H1 (cell line): ENCODE data around the gene CDK16. TPM values are rescaled to one million over a fixed set of nuclear protein-coding genes. Genes with fewer than 3 reads are reported as not detected.

Experiments
- CTCF ChIA-PET: fragments of 300-600 bp; sonication (Branson Sonifier 250); formaldehyde crosslinking; loops from one replicate; lab custom pipeline; 2021; ENCODE audit not compliant: partially characterized antibody; lab: Charles Lee
- POLR2A ChIA-PET: fragments of 300-600 bp; sonication (Branson Sonifier 250); formaldehyde crosslinking; loops from one replicate; lab custom pipeline; 2021; ENCODE audit warnings: inconsistent platforms; ENCODE audit not compliant: partially characterized antibody; lab: Charles Lee
- DNase-seq, 2 experiments: peaks; one replicate each; pipeline versions ENCODE4 v3.0.0 to v3.0.0-alpha.2; 2010 to 2022; ENCODE audit warnings: low spot score in 2 of 2, low read depth in 1 of 2, mixed read lengths in 1 of 2
- FAIRE-seq: peaks from 2 replicates; lab custom pipeline; 2011; peaks lifted over from hg19 to GRCh38; lab: Jason Lieb, UNC
- H2AFZ ChIP-seq: 2 replicates; pipeline ENCODE4 v1.8.1; 2012; ENCODE audit warnings: low read length, inconsistent platforms
- H2AK5ac ChIP-seq: 2 replicates; pipeline ENCODE4 v1.6.1; 2013; ENCODE audit warnings: low read depth, low read length
- H2BK120ac ChIP-seq: replicated peaks from 2 replicates; pipeline ENCODE3; 2013; ENCODE audit warnings: low read depth, low read length, inconsistent platforms
- H2BK12ac ChIP-seq: 2 replicates; pipeline ENCODE4 v1.6.1; 2013; ENCODE audit warnings: low read depth, low read length
- H2BK15ac ChIP-seq: 2 replicates; pipeline ENCODE4 v1.6.1; 2013; ENCODE audit warnings: low read length
- H2BK20ac ChIP-seq: 2 replicates; pipeline ENCODE4 v1.6.1; 2013; ENCODE audit warnings: low read length
- H2BK5ac ChIP-seq: 2 replicates; pipeline ENCODE4 v1.6.1; 2013; ENCODE audit warnings: low read depth, low read length
- H3K14ac ChIP-seq: 2 replicates; pipeline ENCODE4 v1.6.1; 2013; ENCODE audit warnings: inconsistent platforms; ENCODE audit not compliant: insufficient read length
- H3K18ac ChIP-seq: 2 replicates; pipeline ENCODE4 v1.6.1; 2013; ENCODE audit warnings: low read length; ENCODE audit errors: extremely low read depth
- H3K23ac ChIP-seq: 2 replicates; pipeline ENCODE4 v1.6.1; 2013; ENCODE audit warnings: inconsistent platforms; ENCODE audit not compliant: insufficient read length
- H3K23me2 ChIP-seq: 2 replicates; pipeline ENCODE4 v1.6.1; 2013; ENCODE audit warnings: low read depth, low read length
- H3K27ac ChIP-seq: 2 replicates; pipeline ENCODE4 v1.6.1; 2011; ENCODE audit warnings: low read depth, low read length, inconsistent platforms
- H3K27me3 ChIP-seq, 4 experiments: replicated peaks in 1 of 4; 1 replicate in 1 of 4; 2 replicates in 3 of 4; pipeline versions ENCODE4 v1.6.1 to v1.8.1; 2011 to 2013; ENCODE audit warnings: low read length in 3 of 4, mild to moderate bottlenecking in 3 of 4, inconsistent platforms in 2 of 4, mixed read lengths in 2 of 4, moderate library complexity in 1 of 4; ENCODE audit not compliant: control insufficient read depth in 3 of 4, insufficient read depth in 3 of 4; ENCODE audit errors: extremely low read depth in 1 of 4
- H3K36me3 ChIP-seq, 4 experiments: 2 replicates each; pipeline versions ENCODE4 v1.6.1 to v1.8.1; 2011 to 2013; ENCODE audit warnings: mild to moderate bottlenecking in 4 of 4, low read length in 3 of 4, moderate library complexity in 2 of 4, control low read depth in 1 of 4, inconsistent platforms in 1 of 4; ENCODE audit not compliant: insufficient read depth in 4 of 4, control insufficient read depth in 2 of 4
- H3K4ac ChIP-seq: replicated peaks from 2 replicates; pipeline ENCODE3; 2013; ENCODE audit warnings: low read length, low read depth, mixed read lengths, inconsistent platforms; ENCODE audit not compliant: insufficient read length
- H3K4me1 ChIP-seq, 4 experiments: replicated peaks in 1 of 4; 1 replicate in 1 of 4; 2 replicates in 3 of 4; pipeline versions ENCODE4 v1.6.1 to v1.8.1; 2011 to 2013; ENCODE audit warnings: low read length in 3 of 4, inconsistent platforms in 2 of 4, mixed read lengths in 1 of 4; ENCODE audit not compliant: insufficient read depth in 4 of 4, control insufficient read depth in 3 of 4
- H3K4me2 ChIP-seq, 2 experiments: 2 replicates each; pipeline versions ENCODE4 v1.6.1 to v1.8.1; 2011 to 2013; ENCODE audit warnings: low read depth in 2 of 2, low read length in 2 of 2, control low read depth in 1 of 2, inconsistent platforms in 1 of 2, mild to moderate bottlenecking in 1 of 2; ENCODE audit not compliant: insufficient read depth in 1 of 2
- H3K4me3 ChIP-seq, 4 experiments: fragments of 200-600, 300-600 bp in 1 of 4; sonication (generic), shearing (Covaris generic), sonication (Bioruptor Twin) in 1 of 4; 2 replicates each; pipeline versions ENCODE4 v1.5.1 to v1.8.1; 2011 to 2016; ENCODE audit warnings: low read length in 4 of 4, low read depth in 3 of 4, control low read depth in 2 of 4, inconsistent platforms in 2 of 4, mild to moderate bottlenecking in 2 of 4, mixed read lengths in 1 of 4, moderate library complexity in 1 of 4; ENCODE audit not compliant: insufficient read depth in 2 of 4; ENCODE audit errors: extremely low read depth in 1 of 4
- H3K56ac ChIP-seq: replicated peaks from 2 replicates; pipeline ENCODE3; 2013; ENCODE audit warnings: low read depth, mild to moderate bottlenecking, mixed read lengths, low read length, inconsistent platforms; ENCODE audit not compliant: insufficient read length
- H3K79me1 ChIP-seq: 2 replicates; pipeline ENCODE4 v1.6.1; 2013; ENCODE audit warnings: low read depth, low read length, control low read depth
- H3K79me2 ChIP-seq, 2 experiments: 2 replicates each; pipeline versions ENCODE4 v1.6.1 to v1.8.1; 2012 to 2013; ENCODE audit warnings: low read length in 2 of 2, mild to moderate bottlenecking in 2 of 2, inconsistent platforms in 1 of 2; ENCODE audit not compliant: insufficient read depth in 2 of 2, control insufficient read depth in 1 of 2
- H3K9ac ChIP-seq, 4 experiments: replicated peaks in 1 of 4; 1 replicate in 1 of 4; 2 replicates in 3 of 4; pipeline versions ENCODE4 v1.6.1 to v1.8.1; 2011 to 2013; ENCODE audit warnings: low read depth in 3 of 4, low read length in 3 of 4, control low read depth in 2 of 4, mild to moderate bottlenecking in 2 of 4, moderate library complexity in 2 of 4, inconsistent platforms in 1 of 4; ENCODE audit errors: extremely low read depth in 1 of 4
- H3K9me3 ChIP-seq, 2 experiments: 2 replicates each; pipeline versions ENCODE4 v1.6.1 to v1.8.1; 2012 to 2013; ENCODE audit warnings: mild to moderate bottlenecking in 2 of 2, moderate library complexity in 2 of 2, control low read depth in 1 of 2, inconsistent platforms in 1 of 2, low read depth in 1 of 2, low read length in 1 of 2, mixed read lengths in 1 of 2; ENCODE audit not compliant: insufficient read depth in 2 of 2
- H4K20me1 ChIP-seq, 2 experiments: replicated peaks in 1 of 2; 2 replicates each; pipeline versions ENCODE3 to v1.8.1; 2011 to 2013; ENCODE audit warnings: inconsistent platforms in 2 of 2, low read length in 2 of 2, mild to moderate bottlenecking in 1 of 2; ENCODE audit not compliant: insufficient read depth in 2 of 2, control insufficient read depth in 1 of 2
- H4K5ac ChIP-seq: 2 replicates; pipeline ENCODE4 v1.6.1; 2013; ENCODE audit warnings: low read length, low read depth, mixed read lengths, inconsistent platforms; ENCODE audit not compliant: insufficient read length
- H4K8ac ChIP-seq: 2 replicates; pipeline ENCODE4 v1.8.0; 2013; ENCODE audit warnings: mild to moderate bottlenecking, moderate library complexity, low read length, inconsistent platforms; ENCODE audit not compliant: insufficient read depth; ENCODE audit errors: extremely low read depth
- H4K91ac ChIP-seq: replicated peaks from 2 replicates; pipeline ENCODE3; 2013; ENCODE audit warnings: low read length, mixed read lengths, inconsistent platforms; ENCODE audit not compliant: insufficient read length
- SP1 ChIP-seq: IDR thresholded peaks from 2 replicates; pipeline ENCODE4 v1.6.1; 2011; ENCODE audit warnings: low read depth, low read length
- WGBS, 2 experiments: shearing (Covaris generic) in 1 of 2; methylation state at CpG; one replicate each; pipeline versions ENCODE4 v1.1.6 to v1.1.7; 2013 to 2015; ENCODE audit warnings: low lambda C conversion rate in 2 of 2, mixed read lengths in 2 of 2, inconsistent platforms in 1 of 2, low coverage in 1 of 2, missing lambda C conversion rate in 1 of 2; ENCODE audit not compliant: insufficient replicate concordance in 2 of 2, insufficient coverage in 1 of 2, insufficient read length in 1 of 2; ENCODE audit errors: extremely low coverage in 1 of 2, missing lambda C conversion rate in 1 of 2; 5-methylcytosine and 5-hydroxymethylcytosine counted together
- polyA plus RNA-seq, 7 experiments: library from polyadenylated mRNA; depleted of rRNA in 3 of 7; stranded (reverse) in 5 of 7; unstranded in 2 of 7; fragments of >200 nt in 5 of 7; fragments of 200-250 nt in 2 of 7; gene quantifications; 1 replicate in 5 of 7; 2 replicates in 1 of 7; 4 replicates in 1 of 7; pipeline versions ENCODE4 v1.2.1 to v1.2.3, GENCODE V29; 2011 to 2013; ENCODE audit warnings: missing spikeins in 2 of 7, mixed read lengths in 2 of 7
- total RNA-seq: library from RNA; stranded (reverse); fragmentation: NEBNext Ultra II Directional; extraction: Animal tissue kit (Norgen Biotek cat#: 25700); gene quantifications from 2 replicates; pipeline ENCODE4 v1.2.1, GENCODE V29; 2021

CDK16 gene
- total and polyA plus RNA-seq, 2 of the 8 experiments (the other 6 are each of a cell fraction or from before 2014, with no cell fraction given): 124 to 204 TPM

GRCh38 chrX:47226531-47227333, 8.3 kb downstream of the CDK16 start:
- DNase-seq (no peak), FAIRE-seq (no peak)
- peaks cover 9 to 61% (median 38%) of the 10 kb centered on the region in 4 experiments; a peak in 7 of 8 replicates for H3K36me3 ChIP-seq
- no peak overlapping the region for H2AFZ ChIP-seq
- H2BK15ac ChIP-seq: no peak overlapping the region
- no peak overlapping the region for H2BK5ac ChIP-seq
- no peak overlapping the region for H4K5ac ChIP-seq
- no peak overlapping the region for H3K9ac ChIP-seq
- no peak overlapping the region for H3K4me3 ChIP-seq
- no peak overlapping the region for H2BK120ac ChIP-seq
- H3K18ac ChIP-seq: no peak overlapping the region
- 87% methylated on average over 16 of the region's 19 CpGs; no CpG with 5 or more reads in 1 of the 2 experiments for WGBS, 2 experiments
- no peak for TF ChIP-seq SP1
- no peaks in the 10 kb centered on the region for H3K4me1 ChIP-seq
- H3K23ac ChIP-seq: no peak overlapping the region
- no peak overlapping the region for H4K91ac ChIP-seq
- no peaks in the 10 kb centered on the region for H3K23me2 ChIP-seq
- no peaks in the 10 kb centered on the region; the same call in 1 of the 2 replicates for H3K79me1 ChIP-seq
- H3K79me2 ChIP-seq: peaks cover 0 to 6% of the 10 kb centered on the region in 2 experiments; a peak in 1 of 4 replicates
- H4K20me1 ChIP-seq: peaks cover 0 to 10% of the 10 kb centered on the region in 2 experiments
- H3K27ac ChIP-seq: no peak overlapping the region
- no peak overlapping the region for H3K14ac ChIP-seq
- H2BK20ac ChIP-seq: no peak overlapping the region
- H3K9me3 ChIP-seq: no peaks in the 10 kb centered on the region
- H2AK5ac ChIP-seq: no peak overlapping the region
- no peak overlapping the region for H3K4ac ChIP-seq
- H2BK12ac ChIP-seq: no peak overlapping the region
- H4K8ac ChIP-seq: no peak overlapping the region; the same call in 1 of the 2 replicates
- ChIA-PET CTCF (no interaction called here), POLR2A (interaction anchor here (0.6 to 2.2 kb wide), 3 partner anchors 11 to 157 kb away, joined by 3 to 7 read pairs (median 3); no protein-coding TSS in a partner anchor)
- H3K56ac ChIP-seq: no peak overlapping the region
- H3K27me3 ChIP-seq: no peaks in the 10 kb centered on the region
- no peak overlapping the region for H3K4me2 ChIP-seq
